HuH-7 (cell line): Measurements from ENCODE around the gene ZNF121.

Source experiments
- DNase-seq: peaks from one replicate; pipeline ENCODE4 v3.0.0; 2011; ENCODE audit warnings: low spot score

Gene ZNF121

DNA sequence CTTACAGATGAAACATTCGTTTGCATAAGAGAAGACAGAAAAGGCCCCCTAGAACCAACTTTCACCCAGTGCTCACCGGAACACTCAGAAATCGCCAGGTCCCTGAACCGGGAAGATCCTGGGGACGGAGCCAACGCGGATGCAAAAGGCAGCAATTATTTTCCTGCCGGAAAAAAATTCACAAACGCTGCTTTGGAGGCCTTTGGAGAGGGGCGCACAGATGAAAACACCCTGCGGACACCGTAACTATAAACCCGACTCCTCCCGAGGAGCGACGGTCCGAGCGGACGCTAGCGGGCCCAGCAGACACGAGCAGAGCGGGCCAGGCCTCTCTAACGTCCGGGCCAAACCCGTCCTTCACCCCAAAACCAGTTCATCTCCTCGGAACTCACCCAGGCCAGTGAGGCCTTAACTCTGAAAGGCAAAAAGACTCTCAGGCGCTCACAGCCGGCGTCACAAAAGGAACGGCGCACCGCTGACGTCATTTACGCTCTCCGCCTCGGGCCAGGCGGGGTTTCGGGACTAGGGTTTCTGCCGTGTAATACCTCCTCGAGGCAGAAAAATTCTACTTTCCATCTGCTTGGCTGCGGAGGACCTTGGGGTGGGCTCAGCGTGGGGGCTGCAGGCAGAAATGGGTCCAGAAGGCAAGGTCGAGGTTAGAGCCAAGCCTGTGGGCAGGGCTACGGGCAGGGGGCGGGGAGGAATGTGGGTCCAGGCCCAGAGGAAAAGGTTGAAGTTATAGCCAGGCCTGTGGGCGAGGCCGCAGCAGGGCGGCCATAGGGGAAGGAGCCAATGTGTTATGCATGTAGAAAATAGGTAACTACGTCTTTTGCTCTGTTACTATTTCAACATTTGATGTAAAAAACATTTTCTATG, 45.9 kb downstream of the ZNF121 start, which contains the start of gene ZNF426:
Gene ZNF426, minus strand, starts transcription at position 463 of the 876 bp plus-strand sequence. CDS start 2,413 bp downstream, outside the sequence.
- peak; percentile 74 for DNase-seq

DNA sequence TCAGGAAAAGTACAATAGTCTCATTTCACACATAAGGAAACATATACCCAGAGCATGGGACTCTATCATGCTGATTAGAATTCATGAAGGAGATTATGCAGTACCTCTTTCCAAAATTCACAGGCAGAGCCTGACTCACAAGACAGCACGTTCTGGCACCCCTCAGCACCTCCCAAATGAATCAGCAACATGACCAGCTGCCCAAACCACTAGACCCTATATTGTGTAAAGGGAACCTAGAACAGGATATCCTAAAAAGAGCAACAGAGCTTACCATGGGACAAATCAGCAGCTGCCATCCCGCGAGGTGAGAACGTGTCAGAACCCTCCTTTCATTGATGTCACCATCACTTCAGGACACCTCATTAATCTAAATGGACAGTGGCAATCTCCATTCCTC, 48.4 kb downstream of the ZNF121 start:
- DNase-seq = no peak

DNA sequence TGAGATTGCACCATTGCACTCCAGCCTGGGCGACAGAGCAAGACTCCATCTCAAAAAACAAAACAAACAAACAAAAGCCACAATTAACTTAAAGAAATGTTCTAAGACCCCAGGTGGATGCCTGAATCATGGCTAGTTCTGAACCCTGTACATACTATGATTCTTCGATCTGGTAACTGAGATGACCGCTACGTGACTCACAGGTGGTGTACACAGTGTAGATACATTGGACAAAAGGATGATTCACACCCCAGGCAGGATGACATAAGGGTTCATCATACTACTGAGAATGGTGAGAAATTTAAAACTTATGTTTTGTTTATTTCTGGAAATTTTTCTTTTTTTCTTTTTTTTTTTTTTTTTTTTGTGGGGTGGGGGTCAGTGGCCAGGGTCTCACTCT, 52.4 kb downstream of the ZNF121 start:
- no peak for DNase-seq

DNA sequence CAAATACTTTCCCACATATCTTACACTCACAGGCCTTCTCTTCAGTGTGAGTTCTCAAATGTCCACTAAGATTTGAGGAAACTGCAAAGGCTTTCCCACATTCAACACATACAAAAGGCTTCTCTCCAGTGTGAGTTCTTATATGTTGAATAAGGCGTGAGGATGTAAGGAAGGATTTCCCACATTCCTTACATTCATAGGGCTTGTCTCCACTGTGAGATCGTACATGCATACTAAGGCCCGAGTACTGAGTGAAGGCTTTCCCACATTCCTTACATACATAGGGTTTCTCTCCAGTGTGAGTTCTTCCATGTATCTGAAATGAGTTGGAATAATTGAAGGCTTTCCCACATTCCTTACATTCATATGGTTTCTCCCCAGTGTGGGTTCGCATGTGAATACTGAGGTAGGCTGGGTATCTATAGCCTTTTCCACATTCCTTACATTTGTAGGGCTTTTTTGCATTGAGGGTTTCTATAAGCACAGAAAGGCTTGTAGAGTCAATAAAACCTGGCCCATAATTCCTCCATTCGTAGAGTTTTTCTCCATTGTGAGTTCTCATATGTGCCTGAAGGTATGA, 55.5 kb downstream of the ZNF121 start:
- DNase-seq = no peak

DNA sequence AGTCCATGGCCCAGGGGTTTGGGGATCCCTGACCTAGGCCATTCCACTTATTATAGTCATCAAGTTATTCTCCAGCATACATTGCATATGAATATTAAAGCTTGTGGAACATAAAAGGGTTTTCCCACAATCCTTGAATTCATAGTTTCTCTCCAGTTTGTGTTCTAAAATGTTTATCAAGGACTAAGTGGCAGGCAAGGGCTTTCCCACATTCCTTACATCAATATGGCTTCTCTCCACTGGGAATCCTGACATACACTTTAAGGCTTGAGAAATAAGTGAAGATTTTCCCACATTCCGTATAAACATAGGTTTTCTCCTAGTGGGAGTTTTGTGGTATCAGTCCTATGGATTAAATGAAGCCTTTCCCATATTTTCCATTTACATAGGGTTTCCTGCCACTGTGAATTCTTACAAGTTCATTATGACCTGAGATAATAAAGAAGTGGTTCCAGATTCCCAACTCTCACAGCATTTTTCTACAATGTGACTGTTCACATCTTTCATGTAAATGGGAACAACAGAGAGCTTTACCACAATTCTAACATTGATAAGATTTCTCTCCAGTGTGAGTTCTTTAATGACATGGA, 60.3 kb downstream of the ZNF121 start:
- no peak for DNase-seq
